ENCODE data around the gene GYG1. TPM values are rescaled to one million over a fixed set of nuclear protein-coding genes. Genes with fewer than 3 reads are reported as not detected.

The GYG1 gene
- total and polyA plus RNA-seq, 2 of the 4 experiments (the other 2 are of a cell fraction): 48.4 to 90.3 TPM

GRCh38 chr3:148964809-148965208, 26.5 kb upstream of the GYG1 start:
- no peak overlapping the region for H4K91ac ChIP-seq (ENCODE audit: insufficient read depth, low read depth, low read length)
- no peak overlapping the region for H2BK20ac ChIP-seq (ENCODE audit: low read depth, low read length)
- POLR2A ChIA-PET (ENCODE audit: unreplicated experiment): no interaction called here
- in situ Hi-C loops (cut with MboI; ENCODE audit: low sequenced_read_pairs): loop anchor here (25.0 kb wide), 1 partner anchor 747 kb away; no protein-coding TSS in a partner anchor
- H3K23ac ChIP-seq (ENCODE audit: low read depth, low read length): no peak overlapping the region
- H3K9me1 ChIP-seq (ENCODE audit: insufficient read depth, low read length): no peaks in the 10 kb centered on the region
- H3K4me2 ChIP-seq (ENCODE audit: low read depth, low read length): no peak overlapping the region
- no peaks in the 10 kb centered on the region for H3K79me1 ChIP-seq (ENCODE audit: low read depth in 1 of 2, low read length in 2 of 2)
- H2AK9ac ChIP-seq (replicated peaks; ENCODE audit: low read depth, low read length, poor library complexity): no peak overlapping the region
- BruUV-seq (replicated peaks): no TSS peak
- CTCF ChIA-PET: interaction anchor here (1.1 kb wide), 2 partner anchors 9 to 78 kb away, joined by 4 to 8 read pairs; no protein-coding TSS in a partner anchor
- no peak overlapping the region for H3K4me3 ChIP-seq (ENCODE audit: insufficient read depth, low read depth, low read length)
- no peak overlapping the region for H2BK15ac ChIP-seq (ENCODE audit: low read depth, low read length)
- no peak overlapping the region for H2AK5ac ChIP-seq (ENCODE audit: low read depth, low read length)
- dilution Hi-C loops (cut with HindIII; ENCODE audit: low sequenced_read_pairs, unreplicated experiment): no loop called here
- no peak for TF ChIP-seq CEBPB (IDR thresholded peaks at IDR 0.05; ENCODE audit: low read depth, low read length)
- H3K18ac ChIP-seq (ENCODE audit: low read depth, low read length): no peak overlapping the region
- H3K14ac ChIP-seq (replicated peaks; ENCODE audit: low read depth, low read length): no peak overlapping the region
- no peaks in the 10 kb centered on the region for H3K4me1 ChIP-seq (ENCODE audit: control insufficient read depth, insufficient read depth, low read length)
- H4K8ac ChIP-seq (ENCODE audit: low read depth in 2 of 2, low read length in 2 of 2): no peak overlapping the region
- H2BK120ac ChIP-seq (ENCODE audit: low read depth, low read length): no peak overlapping the region
- intact Hi-C loops (cut with micrococcal nuclease): no loop called here
- WGBS, 2 experiments (ENCODE audit: extremely low coverage in 2 of 2, insufficient read length in 1 of 2): 100% methylated on average over 1 of the region's 3 CpGs; no CpG with 5 or more reads in 1 of the 2 experiments
- H3K9ac ChIP-seq (ENCODE audit: low read depth, low read length): no peak overlapping the region
- H4K20me1 ChIP-seq (ENCODE audit: insufficient read depth, low read length): no peaks in the 10 kb centered on the region
- no peak for DNase-seq
- no peak overlapping the region for H4K5ac ChIP-seq (ENCODE audit: low read depth, low read length)
- H3K36me3 ChIP-seq (ENCODE audit: control insufficient read depth, insufficient read depth, low read length): no peaks in the 10 kb centered on the region
- H2AFZ ChIP-seq (replicated peaks; ENCODE audit: low read length, poor library complexity): no peak overlapping the region
- no peak overlapping the region for H3K27ac ChIP-seq (ENCODE audit: insufficient read depth, low read length)
- no peak overlapping the region for H3K56ac ChIP-seq (ENCODE audit: extremely low read depth, insufficient read depth, low read length)
- H2BK5ac ChIP-seq (ENCODE audit: low read depth, low read length, poor library complexity, severe bottlenecking): no peak overlapping the region
- no peak overlapping the region for H3K4ac ChIP-seq (ENCODE audit: low read depth, low read length)
- no peaks in the 10 kb centered on the region for H3K27me3 ChIP-seq (ENCODE audit: control insufficient read depth, insufficient read depth, low read length)
- H3K9me3 ChIP-seq (ENCODE audit: control insufficient read depth, insufficient read depth, low read length): no peaks in the 10 kb centered on the region
- ATAC-seq (ENCODE audit: low read depth): no peak
